GM18951 (cell line): ENCODE data around the gene GDF11.

ENCODE experiments used
- POLR2A ChIP-seq: IDR thresholded peaks from 4 replicates; pipeline ENCODE4 v1.6.1; 2011; ENCODE audit warnings: mild to moderate bottlenecking; ENCODE audit not compliant: insufficient read length, insufficient read depth; ENCODE audit errors: extremely low read depth
- in situ Hi-C: fragments of 300-500 bp; cut with MboI; formaldehyde crosslinking; loops from one replicate; pipeline ENCODE4 v1.12.0; 2022; ENCODE audit warnings: low sequenced_read_pairs, mixed read lengths, inconsistent platforms; ENCODE audit not compliant: unreplicated experiment

GDF11 gene

GRCh38 chr12:55702861-55703260 is 40.1 kb upstream of the GDF11 start:
- in situ Hi-C loops = no loop called here
- no peak for TF ChIP-seq POLR2A

GRCh38 chr12:55703288-55703687 is 39.6 kb upstream of the GDF11 start:
- no peak for TF ChIP-seq POLR2A
- in situ Hi-C loops = no loop called here

DNA sequence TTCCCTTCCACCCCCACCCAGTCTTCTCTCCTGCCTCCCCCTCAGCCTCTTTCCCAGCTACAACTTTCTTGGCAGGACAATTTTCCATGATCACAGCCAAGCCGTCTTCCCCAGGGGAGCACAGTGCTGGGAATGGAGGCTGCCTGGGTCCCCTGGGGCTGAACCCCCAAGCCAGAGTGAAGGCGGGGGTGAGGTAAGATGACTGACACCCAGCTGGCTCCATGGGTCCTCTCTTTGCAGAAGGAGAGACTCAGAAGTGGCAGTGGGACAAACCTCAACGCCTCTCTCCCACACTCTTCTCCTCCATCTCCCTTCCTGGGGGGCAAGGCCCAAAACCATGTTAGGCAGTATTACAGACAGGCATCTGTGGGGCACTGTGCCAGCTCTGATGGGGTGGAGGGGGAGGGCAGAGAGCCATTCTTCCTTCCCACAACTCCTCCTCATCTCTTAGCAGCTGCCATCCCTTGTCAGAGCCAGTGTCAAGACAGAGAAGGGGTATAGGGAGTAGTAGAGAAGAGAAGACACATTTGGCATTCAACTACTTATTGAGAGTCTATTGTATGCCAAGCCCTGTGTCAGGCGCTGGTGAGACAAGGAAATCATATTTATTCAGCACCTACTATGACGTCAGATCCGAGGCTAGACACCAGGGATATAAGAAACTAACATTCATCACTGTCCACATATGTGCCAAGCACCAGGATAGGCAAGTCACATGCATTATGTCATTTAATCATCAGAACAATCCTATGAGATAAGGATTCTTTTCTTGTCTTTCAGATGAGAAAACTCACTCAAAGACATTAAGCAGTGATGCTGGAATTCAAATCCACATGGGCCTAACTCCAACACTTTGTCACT is 38.8 kb upstream of the GDF11 start:
- no peak for TF ChIP-seq POLR2A
- in situ Hi-C loops = no loop called here

GRCh38 chr12:55704824-55705718 is 37.9 kb upstream of the GDF11 start:
- TF ChIP-seq POLR2A = no peak
- in situ Hi-C loops = no loop called here

DNA sequence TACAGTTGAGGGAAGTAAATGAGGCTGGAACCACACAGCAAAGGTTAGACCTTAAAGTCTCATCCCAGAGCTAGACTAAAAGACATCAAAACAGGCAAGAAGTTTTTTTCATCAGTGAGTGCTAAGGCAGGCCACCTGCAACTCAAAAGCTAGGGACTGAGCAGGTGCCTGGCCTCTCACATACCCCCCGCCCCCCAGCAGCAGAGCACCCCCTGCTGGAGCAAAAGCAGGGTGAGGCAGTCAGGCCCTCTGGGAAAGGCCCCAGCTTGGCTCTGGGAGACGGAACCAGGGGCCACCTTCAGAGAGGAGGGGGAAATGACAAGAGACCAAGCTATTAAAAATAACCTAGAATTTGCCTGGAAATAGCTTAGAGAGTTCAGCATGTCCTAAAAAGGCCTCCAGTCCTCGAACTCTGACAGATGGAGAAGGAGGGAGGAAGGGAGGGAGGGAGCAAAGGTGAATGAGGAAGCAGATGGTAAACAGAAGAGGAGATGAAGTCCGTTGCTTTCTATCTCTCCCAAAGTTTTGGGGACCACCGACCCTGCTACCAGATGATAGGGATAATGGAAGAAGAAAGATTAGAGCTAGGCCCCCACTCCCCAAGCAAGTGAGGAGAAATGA is 37.0 kb upstream of the GDF11 start:
- TF ChIP-seq POLR2A = no peak
- in situ Hi-C loops = no loop called here

- in situ Hi-C loops = no loop called here
- no peak for TF ChIP-seq POLR2A
Observed at GRCh38 chr12:55706568-55707218, 36.2 kb upstream of the GDF11 start.

- in situ Hi-C loops = no loop called here
- TF ChIP-seq POLR2A = no peak
Observed at GRCh38 chr12:55707219-55707671, 35.7 kb upstream of the GDF11 start.

- TF ChIP-seq POLR2A = no peak
- in situ Hi-C loops = no loop called here
Observed at GRCh38 chr12:55707841-55708694, 34.9 kb upstream of the GDF11 start, which contains the start of gene ITGA7. ITGA7 (minus strand) TSS chr12:55707904; CDS start chr12:55707682, 222 bp downstream.

DNA sequence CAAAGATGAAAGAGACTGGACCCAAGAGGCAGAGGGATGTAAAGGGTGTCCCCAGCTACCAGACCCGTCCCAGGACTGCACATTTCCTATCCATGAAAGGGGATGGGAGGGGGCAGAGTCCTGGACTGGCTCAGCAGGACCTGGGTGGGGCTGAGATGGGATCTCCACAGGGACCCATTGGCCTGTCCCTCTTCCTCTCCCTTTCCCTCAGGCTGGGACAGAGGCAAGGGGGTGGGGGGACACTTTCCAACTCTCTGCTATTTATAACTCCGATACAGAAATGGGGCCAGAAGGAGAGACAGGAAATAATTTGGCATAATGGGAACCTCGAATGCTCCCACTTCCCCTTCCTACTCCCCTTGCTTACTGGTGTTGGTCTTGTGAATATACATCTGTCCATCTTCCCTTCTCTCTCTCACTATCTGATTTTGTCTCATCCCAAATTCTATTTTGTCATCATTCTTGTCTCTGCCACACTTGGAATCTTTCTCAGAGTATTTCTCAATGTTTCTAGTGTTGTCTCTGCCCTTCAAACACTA is 34.2 kb upstream of the GDF11 start:
- in situ Hi-C loops = no loop called here
- TF ChIP-seq POLR2A = no peak

GRCh38 chr12:55711786-55712553 is 31.0 kb upstream of the GDF11 start:
- no peak for TF ChIP-seq POLR2A
- in situ Hi-C loops = no loop called here
